HG02798 (cell line): ENCODE measurements around the gene FHOD3.

Source experiments
- ATAC-seq: cut with Tn5 transposase; IDR thresholded peaks from one replicate; pipeline ENCODE4 v1.9.1; 2021; ENCODE audit warnings: mild to moderate bottlenecking; ENCODE audit not compliant: unreplicated experiment, poor library complexity

The FHOD3 gene

GRCh38 chr18:36432880-36433555 is 135.5 kb downstream of the FHOD3 start:
- no peak for ATAC-seq

DNA sequence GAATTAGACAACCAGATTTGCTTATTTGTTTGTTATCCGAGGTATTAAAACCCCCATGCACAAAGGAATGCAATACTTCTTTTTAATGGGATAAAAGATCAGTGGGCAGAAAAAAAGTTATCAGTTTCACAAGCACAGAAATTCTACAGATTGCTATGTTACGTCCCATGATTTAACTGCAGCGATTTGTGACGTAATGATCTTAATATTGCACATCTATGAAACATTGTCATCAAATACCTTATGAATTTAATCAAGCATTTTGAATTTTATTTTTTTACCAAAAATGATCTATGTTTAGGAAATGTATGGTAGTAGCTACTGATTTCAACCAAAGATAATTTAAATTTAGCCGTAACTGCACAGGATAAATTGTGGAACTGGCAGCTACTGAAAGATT is 138.9 kb downstream of the FHOD3 start:
- ATAC-seq: no peak

DNA sequence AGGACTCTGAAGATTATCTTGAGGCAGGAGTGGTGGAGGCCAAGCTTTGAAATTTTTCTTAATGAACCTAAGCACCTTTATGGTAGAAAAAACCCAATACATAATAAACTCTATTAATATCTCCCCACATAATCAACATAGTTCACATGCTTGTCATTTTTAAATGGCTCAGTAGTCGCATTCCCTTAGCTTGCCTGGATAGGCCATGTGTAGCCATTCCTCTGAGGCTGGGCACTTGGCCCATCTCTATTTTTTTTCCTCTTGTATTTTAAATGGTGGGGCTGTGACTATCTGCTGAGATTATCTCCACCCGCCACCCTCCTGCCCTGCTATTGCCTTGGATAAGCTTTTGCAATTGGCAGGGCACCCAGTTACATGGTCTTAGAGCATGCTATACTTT is 143.1 kb downstream of the FHOD3 start:
- ATAC-seq: no peak

- no peak for ATAC-seq
Observed at GRCh38 chr18:36441426-36442240, 144.1 kb downstream of the FHOD3 start.

- no peak for ATAC-seq
Observed at GRCh38 chr18:36442717-36443116, 145.2 kb downstream of the FHOD3 start.

DNA sequence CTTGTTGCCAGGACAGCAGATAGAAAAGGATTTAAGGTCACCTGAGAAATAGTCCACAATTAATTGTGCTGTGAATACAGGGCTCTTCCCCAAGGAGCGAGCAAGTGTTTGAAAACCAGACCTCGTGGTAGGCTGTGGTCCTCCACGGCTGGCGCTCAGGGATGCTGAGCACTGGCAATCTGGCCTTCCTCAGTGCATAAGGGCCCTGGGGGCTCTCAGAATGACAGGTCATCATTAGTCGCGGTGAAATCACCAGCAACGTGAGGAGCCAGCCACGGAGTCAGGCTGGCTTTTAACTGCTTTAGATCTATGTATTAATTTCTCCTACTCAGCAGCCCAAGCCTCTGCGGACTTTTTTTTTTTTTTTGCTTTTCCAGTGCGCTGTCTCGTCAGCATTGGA is 148.5 kb downstream of the FHOD3 start:
- ATAC-seq: no peak

GRCh38 chr18:36448384-36449290 is 151.1 kb downstream of the FHOD3 start:
- no peak for ATAC-seq

DNA sequence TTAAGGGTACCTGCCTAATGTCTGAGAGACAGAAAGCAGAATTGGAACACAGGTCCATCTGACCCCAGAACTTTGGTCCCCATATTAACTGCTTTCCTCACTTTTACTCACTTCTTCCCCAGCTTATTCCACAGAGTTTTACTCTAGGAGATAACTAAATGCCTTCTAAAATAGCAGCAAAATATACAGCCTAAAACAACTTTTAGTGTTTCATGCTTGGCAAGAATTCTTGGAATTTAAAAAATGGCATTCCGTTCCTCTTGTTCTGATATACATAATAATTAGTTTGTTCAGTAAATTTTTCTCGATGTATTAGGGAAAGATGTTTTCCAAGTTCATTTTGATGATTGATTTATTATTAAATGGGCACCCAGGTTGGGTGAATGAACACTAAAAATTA is 151.9 kb downstream of the FHOD3 start:
- no peak for ATAC-seq

DNA sequence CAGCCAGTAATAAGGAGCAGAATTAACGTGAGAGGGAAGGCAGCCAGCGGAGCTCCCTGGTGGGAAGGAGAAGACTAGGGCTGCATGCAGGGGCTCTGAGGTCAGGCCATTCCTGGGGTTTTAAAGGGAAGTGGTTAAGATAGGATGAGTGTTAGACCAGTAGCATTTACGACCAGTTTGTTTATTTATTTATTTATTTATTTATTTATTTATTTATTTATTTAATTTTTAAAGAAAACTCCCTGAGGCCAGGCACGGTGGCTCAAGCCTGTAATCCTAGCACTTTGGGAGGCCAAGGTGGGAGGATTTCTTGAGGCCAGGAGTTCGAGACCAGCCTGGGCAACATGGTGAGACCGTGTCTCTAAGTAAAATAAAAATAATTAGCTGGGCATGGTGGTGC is 152.8 kb downstream of the FHOD3 start:
- no peak for ATAC-seq

- ATAC-seq: no peak
Observed at GRCh38 chr18:36451454-36452251, 154.1 kb downstream of the FHOD3 start.

DNA sequence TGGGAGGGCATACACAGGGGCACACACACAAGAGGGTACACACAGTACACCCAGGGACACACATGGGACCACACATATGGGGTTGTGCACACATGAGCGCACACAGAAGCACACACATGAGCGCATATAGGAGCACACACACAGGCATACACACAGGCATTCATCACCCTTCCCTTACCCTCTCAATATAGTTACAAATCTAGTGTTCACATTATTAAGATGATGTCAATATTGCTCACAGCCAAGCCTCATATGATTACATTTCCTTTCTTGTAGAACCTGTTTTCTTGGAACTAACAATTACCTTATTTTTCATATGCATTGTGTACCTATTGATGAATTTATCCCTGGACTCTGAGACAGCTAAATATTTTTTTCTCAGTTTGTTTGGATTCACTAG is 156.7 kb downstream of the FHOD3 start:
- no peak for ATAC-seq

- no peak for ATAC-seq
Observed at GRCh38 chr18:36454848-36455458, 157.4 kb downstream of the FHOD3 start.

- ATAC-seq: no peak
Observed at GRCh38 chr18:36455931-36456330, 158.4 kb downstream of the FHOD3 start.

DNA sequence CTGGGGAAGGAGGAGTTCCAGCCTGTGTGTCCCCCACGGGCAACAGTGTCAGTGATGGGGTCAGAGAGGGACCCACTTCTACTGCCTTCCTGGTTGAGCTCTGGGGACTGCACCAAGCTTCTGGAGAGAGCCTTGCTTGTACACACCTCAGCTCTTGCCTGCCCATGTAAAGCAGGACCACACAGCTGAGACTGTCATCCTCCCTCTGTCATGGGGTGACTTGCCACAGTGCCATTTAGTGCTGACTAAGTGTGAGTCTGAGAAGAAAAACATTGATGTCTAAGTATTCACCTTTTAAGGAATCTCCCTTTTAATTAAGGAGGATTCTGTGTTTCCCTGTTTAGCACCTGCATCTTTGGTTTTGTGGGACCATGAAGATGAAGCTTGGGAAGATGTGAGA is 159.1 kb downstream of the FHOD3 start:
- ATAC-seq: no peak

DNA sequence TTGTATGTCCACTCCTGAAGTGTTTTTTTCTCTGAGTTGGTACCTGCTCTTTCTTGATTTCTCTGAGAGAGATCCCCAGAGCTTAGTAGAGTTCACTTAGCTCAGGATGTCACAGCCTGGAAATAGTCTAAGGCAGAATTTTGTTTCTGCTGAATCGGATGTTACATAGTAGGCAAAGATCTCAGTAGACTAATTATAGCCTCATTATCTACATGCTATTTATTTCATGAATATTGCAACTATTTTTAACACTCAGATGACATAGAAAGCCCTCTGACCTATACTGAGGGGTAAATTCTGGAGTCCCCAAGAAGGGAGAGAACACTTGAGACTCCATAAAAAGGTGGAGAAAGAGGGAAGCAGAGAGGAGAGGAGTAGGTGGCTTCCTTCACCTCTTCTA is 160.2 kb downstream of the FHOD3 start:
- ATAC-seq: no peak

DNA sequence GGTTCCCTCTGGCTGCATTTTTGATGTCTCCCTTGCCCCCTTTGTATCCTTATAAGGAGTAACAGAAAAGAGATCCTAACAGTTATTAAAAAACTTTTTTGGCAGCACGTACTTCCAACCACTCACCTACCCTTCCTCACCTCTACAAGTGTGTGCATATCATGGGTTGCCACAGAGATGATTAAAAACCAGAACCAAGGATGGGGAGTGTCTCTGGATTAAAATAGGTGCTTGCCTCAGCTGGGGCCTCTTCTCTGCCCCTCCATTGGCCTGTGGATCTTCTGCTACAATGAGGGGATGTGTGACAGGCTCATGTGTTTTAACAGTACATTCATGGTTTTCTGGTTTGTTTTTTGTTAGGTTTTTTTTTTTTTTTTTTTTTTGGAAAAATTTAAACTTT is 160.8 kb downstream of the FHOD3 start:
- ATAC-seq: no peak

DNA sequence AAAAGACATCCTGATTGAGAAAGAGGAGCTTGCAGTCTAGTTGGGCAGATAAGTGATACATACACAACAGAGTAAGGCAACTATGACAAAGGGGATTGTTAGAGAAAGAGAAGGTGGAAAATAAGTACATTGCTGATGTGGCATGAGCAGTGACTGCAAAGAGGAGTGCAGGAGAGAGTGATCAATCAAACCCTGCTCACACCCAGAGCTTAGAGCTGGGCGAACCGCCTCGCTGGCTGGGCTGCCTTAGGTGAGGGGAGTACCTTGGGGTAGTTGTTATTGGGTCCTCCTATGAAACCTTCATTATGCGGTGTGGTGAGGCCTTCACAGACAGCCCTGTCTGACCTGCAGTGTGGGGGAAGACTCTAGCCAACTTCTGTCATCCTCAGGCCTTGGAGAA is 161.7 kb downstream of the FHOD3 start:
- no peak for ATAC-seq

DNA sequence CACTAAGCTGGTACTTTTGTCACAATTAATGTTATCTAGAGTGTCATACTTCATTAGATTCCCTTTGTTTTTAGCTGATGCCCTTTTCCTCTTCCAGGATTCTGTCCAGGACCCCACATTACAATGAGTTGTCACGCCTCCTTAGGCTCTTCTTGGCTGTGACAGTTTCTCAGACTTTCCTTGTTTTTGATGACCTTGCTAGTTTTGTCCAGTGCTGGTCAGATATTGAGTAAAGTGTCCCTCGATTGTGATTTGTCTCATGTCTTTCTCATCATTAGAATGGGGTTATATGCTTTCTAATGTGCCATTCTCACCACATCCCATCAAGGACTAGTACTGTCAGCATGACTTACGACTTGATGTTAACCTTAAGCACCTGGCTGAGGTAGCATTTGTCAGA is 162.3 kb downstream of the FHOD3 start:
- ATAC-seq: no peak

DNA sequence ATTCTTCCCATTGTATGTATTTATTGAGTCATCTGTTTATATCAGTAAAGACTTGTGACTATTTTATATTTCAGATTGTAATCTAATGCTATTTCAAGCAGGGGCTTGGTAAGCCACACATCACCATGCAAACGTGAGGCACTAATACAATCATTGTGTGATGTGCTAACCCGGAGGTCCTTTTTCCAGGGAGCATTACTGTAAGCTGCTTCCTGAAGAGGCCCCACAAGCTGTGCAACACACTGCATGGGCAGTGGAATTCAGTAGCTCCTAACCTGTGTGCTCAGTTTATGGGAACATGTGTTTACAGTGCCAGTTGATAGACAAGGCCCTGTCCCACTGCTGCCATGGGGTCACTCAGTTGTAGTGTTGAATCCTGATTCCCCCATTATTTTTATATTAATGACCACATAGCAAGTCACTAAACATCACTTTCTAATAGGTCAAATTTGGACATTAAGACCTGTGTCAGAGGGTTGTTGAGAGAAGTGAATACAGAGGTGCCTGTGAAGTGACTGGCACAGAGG is 162.9 kb downstream of the FHOD3 start:
- no peak for ATAC-seq

GRCh38 chr18:36460854-36461253 is 163.3 kb downstream of the FHOD3 start:
- no peak for ATAC-seq
